Nephron (organoid): ENCODE measurements around the gene ZFYVE21.

Source experiments
- H3K27ac Mint-ChIP-seq, 3 experiments: 2 replicates each; pipeline ENCODE4 v1.8.0; 2020; ENCODE audit warnings: mixed read lengths in 3 of 3, mild to moderate bottlenecking in 2 of 3, moderate library complexity in 1 of 3
- H3K27me3 Mint-ChIP-seq: 2 replicates; pipeline ENCODE4 v1.8.0; 2021; ENCODE audit warnings: low read depth, mild to moderate bottlenecking, moderate library complexity, mixed read lengths
- H3K36me3 Mint-ChIP-seq: 2 replicates; pipeline ENCODE4 v1.8.0; 2020; ENCODE audit warnings: low read depth, mixed read lengths
- H3K4me1 Mint-ChIP-seq: 2 replicates; pipeline ENCODE4 v1.8.0; 2020; ENCODE audit warnings: mixed read lengths
- H3K4me3 Mint-ChIP-seq, 3 experiments: 2 replicates each; pipeline ENCODE4 v1.8.0; 2020; ENCODE audit warnings: mild to moderate bottlenecking in 3 of 3, mixed read lengths in 3 of 3, moderate library complexity in 2 of 3
- H3K9me3 Mint-ChIP-seq: 2 replicates; pipeline ENCODE4 v1.8.0; 2020; ENCODE audit warnings: mixed read lengths
- TF ChIP-seq, protein P1 (sequence below), 3 experiments: fragments of 200-600 bp; sonication (generic); IDR thresholded peaks; one replicate each; pipeline ENCODE4 v1.5.0; 2021; ENCODE audit warnings: antibody characterized with exemption in 3 of 3; ENCODE audit not compliant: unreplicated experiment in 3 of 3

ZFYVE21 gene

DNA sequence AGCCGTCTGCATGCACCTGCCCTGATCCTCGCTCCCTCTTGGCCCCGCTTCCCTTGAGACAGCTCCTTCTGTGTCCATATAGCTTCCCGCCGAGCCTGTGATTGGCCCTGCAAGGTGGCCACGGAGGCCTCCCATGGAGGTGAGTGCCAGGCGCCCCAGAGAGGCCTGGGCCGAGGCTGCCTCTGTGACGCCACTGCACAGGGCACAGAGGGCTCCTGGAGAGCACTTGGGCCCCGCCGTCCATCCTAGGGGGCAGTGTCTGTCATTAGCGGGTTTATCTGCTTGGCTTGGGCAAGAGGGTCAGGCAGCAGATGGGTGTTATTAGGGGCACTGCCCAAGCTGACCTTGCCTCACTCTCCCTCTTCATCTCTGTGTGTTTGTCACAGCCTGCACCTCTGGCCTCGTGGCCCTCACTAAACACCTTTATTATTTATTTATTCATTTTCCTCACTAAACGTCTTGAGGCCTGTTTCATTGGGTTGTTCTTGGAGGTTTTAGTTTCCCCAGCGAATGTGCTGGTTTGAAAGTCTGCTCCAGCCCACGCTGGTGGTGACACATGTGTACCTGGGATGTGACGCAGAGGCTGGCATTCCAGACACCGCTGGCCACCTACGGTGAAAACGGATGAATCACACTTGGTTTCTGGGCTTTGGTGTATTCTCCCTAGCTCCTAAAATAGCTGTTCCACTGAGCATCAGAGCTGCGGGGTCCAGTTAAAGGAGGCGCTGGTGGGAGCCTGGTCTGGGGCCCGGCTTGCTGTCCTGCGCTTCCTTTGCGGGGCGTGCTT lies 5.9 kb downstream of the ZFYVE21 start:
- Mint-ChIP-seq H3K27ac (no peak overlapping the region), H3K4me3 (no peak overlapping the region), H3K4me1 (peaks cover 47% of the 10 kb centered on the region), H3K36me3 (peaks cover 7% of the 10 kb centered on the region), H3K27me3 (no peaks in the 10 kb centered on the region), H3K9me3 (no peaks in the 10 kb centered on the region)
- TF ChIP-seq, protein P1, sequence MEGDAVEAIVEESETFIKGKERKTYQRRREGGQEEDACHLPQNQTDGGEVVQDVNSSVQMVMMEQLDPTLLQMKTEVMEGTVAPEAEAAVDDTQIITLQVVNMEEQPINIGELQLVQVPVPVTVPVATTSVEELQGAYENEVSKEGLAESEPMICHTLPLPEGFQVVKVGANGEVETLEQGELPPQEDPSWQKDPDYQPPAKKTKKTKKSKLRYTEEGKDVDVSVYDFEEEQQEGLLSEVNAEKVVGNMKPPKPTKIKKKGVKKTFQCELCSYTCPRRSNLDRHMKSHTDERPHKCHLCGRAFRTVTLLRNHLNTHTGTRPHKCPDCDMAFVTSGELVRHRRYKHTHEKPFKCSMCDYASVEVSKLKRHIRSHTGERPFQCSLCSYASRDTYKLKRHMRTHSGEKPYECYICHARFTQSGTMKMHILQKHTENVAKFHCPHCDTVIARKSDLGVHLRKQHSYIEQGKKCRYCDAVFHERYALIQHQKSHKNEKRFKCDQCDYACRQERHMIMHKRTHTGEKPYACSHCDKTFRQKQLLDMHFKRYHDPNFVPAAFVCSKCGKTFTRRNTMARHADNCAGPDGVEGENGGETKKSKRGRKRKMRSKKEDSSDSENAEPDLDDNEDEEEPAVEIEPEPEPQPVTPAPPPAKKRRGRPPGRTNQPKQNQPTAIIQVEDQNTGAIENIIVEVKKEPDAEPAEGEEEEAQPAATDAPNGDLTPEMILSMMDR (IDR thresholded peaks at IDR 0.05; ENCODE audit: unreplicated experiment in 3 of 3): no peak

DNA sequence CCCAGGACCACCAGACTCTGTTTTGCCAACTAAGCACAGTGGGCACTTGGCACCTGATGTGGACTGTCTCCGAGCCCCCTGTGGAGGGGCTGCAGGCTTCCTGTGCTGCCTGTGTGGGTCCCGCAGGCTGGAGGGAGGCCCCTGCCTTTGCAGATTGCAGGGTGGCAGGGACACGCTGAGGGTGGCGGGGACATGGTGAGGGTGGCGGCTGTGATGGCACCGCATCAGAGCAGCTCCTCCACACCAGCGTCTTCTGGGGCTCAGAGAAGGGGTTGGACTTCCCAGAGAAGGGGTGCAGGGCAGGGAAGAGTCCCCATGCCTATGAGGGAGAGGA lies 8.1 kb downstream of the ZFYVE21 start:
- no peaks in the 10 kb centered on the region for H3K9me3 Mint-ChIP-seq
- no peaks in the 10 kb centered on the region for H3K27me3 Mint-ChIP-seq
- no peak overlapping the region for H3K27ac Mint-ChIP-seq
- H3K4me3 Mint-ChIP-seq: no peak overlapping the region
- H3K4me1 Mint-ChIP-seq: peaks cover 30% of the 10 kb centered on the region
- TF ChIP-seq, protein P1 (IDR thresholded peaks at IDR 0.05; ENCODE audit: unreplicated experiment in 3 of 3): no peak
- peaks cover 5% of the 10 kb centered on the region for H3K36me3 Mint-ChIP-seq

DNA sequence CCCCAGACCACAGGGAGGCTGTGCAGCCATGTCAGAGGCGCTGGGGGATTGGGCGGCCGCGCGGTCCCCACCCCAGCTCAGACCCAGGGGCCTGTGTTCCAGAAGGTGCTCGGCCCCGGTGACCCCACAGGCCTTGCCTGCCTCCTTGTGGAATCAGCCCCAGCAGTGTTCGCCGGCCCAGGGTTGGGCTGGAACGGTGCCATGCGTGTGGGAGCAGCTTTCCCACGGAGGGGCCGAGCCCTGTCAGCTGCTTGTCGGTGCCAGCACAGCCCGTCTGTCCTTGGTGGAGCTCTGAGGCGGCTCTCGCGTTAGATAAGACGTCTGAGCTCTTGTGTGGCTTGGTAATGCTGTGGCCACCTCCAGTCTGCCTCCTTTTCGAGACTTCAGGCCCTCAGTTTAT lies 8.5 kb downstream of the ZFYVE21 start:
- no peaks in the 10 kb centered on the region for H3K27me3 Mint-ChIP-seq
- H3K4me3 Mint-ChIP-seq: no peak overlapping the region
- peaks cover 27% of the 10 kb centered on the region for H3K4me1 Mint-ChIP-seq
- no peak overlapping the region for H3K27ac Mint-ChIP-seq
- no peaks in the 10 kb centered on the region for H3K9me3 Mint-ChIP-seq
- TF ChIP-seq, protein P1 (IDR thresholded peaks at IDR 0.05; ENCODE audit: unreplicated experiment in 3 of 3): no peak
- H3K36me3 Mint-ChIP-seq: peaks cover 9% of the 10 kb centered on the region

DNA sequence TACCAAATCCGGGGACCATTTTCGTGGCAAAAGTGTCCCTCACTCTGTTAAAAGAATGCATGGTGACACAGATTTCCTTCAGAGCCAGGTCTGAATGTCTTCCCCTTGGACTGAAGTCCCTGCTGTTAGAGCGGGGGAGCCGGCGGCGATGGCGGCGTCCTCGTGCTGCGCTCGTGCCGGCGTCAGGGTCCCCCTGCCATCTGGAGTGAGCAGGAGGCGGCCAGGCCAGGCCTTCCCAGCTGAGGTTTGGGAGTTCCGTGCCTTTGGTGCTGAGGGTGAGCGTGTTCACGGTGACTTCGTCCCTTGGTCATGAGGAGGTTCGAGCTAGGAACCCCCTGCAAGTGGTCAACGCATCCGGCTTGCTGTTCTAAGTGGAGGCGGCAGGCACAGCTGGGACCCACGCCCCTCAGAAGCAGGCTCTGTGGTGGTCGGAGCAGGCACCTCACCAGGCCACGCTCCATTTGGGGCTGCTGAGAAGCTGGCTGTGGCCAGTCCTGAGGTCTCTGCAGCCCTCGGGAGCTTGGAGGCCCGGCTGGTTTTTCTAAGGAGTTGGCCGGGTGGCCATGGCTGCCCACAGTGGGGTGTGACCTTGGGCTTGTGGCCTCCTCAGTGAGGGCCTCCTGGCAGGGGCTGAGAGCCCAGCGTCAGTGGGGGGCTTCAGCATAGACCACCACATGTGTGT lies 9.5 kb downstream of the ZFYVE21 start:
- no peaks in the 10 kb centered on the region for H3K9me3 Mint-ChIP-seq
- H3K4me1 Mint-ChIP-seq: peaks cover 17% of the 10 kb centered on the region
- TF ChIP-seq, protein P1 (IDR thresholded peaks at IDR 0.05; ENCODE audit: unreplicated experiment in 3 of 3): no peak
- H3K27ac Mint-ChIP-seq: no peak overlapping the region
- H3K4me3 Mint-ChIP-seq: no peak overlapping the region
- no peaks in the 10 kb centered on the region for H3K27me3 Mint-ChIP-seq
- H3K36me3 Mint-ChIP-seq: peaks cover 17% of the 10 kb centered on the region

DNA sequence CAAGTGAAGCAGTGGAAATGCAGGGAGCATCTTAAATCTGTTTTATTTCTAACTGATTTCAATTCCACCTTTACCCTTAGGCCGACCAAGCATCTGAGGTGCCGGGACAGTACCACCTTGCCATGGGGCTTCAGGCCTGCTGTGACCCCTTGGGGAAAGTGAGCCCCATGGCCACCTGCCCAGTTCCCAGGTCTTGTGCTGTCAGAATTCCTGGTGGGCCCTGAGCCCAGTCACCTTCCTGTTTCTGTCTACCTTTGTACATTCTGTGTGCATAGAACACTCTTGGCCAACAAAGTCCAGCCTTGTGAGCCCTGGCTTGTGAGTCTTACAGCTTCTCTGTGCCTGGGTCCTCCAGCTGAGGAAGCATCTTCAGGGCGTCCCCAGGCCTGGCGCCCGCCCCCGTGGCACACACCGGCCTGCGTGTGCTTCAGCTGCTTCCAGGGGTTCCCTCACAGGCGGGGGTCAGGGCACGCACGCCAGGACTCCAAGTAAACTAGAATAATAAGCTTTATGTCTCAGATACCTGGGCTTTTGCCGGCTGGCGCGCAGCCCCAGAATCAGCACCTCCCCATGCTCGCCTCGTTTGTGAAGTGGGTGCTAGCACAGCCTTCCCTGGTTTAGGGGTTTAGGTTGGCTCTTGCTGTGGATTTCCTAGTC lies 10.3 kb downstream of the ZFYVE21 start:
- TF ChIP-seq, protein P1 (IDR thresholded peaks at IDR 0.05; ENCODE audit: unreplicated experiment in 3 of 3): no peak
- Mint-ChIP-seq H3K36me3 (peaks cover 17% of the 10 kb centered on the region), H3K27me3 (no peaks in the 10 kb centered on the region), H3K4me1 (peaks cover 13% of the 10 kb centered on the region), H3K27ac (no peak overlapping the region), H3K9me3 (no peaks in the 10 kb centered on the region), H3K4me3 (no peak overlapping the region)
